GM12892 (cell line): ENCODE data around the gene SDK2.

Experiments
- DNase-seq: peaks from one replicate; pipeline ENCODE4 v3.0.0; 2011; ENCODE audit not compliant: insufficient read length
- FAIRE-seq: peaks from 2 replicates; lab custom pipeline; 2011; peaks lifted over from hg19 to GRCh38; lab: Jason Lieb, UNC
- POLR2A ChIP-seq: IDR thresholded peaks from 2 replicates; pipeline ENCODE4 v1.6.1; 2011; ENCODE audit warnings: low read depth, low read length, control low read depth
- POLR2AphosphoS5 ChIP-seq: IDR thresholded peaks from 2 replicates; pipeline ENCODE4 v1.6.1; 2011; ENCODE audit warnings: low read depth, low read length, control low read depth
- TAF1 ChIP-seq: IDR thresholded peaks from 2 replicates; pipeline ENCODE4 v1.6.1; 2011; ENCODE audit warnings: low read depth, mild to moderate bottlenecking, control low read depth, low read length, borderline replicate concordance

Gene SDK2

DNA sequence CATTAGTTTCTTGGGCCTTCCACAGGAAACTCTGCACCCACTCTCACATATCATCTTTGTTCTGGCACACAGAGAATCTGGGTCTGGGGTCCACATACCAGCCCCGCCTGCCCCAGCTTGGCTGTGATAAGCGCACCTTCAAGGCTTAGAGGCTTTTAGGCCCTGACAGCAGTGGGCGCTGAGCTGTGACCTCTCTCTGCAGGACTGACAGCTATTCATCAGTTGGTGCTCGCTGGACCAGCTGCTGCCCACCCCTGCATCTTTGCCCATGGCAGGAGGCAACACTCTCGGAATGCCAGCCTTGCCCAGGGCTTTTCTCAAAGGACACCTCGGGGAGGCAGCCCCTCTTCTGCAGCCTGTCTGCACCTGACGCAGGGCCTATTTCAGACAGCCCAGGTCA lies 62.9 kb downstream of the SDK2 start:
- DNase-seq (no peak), FAIRE-seq (no peak)
- TF ChIP-seq POLR2A (no peak), POLR2AphosphoS5 (no peak), TAF1 (no peak)

DNA sequence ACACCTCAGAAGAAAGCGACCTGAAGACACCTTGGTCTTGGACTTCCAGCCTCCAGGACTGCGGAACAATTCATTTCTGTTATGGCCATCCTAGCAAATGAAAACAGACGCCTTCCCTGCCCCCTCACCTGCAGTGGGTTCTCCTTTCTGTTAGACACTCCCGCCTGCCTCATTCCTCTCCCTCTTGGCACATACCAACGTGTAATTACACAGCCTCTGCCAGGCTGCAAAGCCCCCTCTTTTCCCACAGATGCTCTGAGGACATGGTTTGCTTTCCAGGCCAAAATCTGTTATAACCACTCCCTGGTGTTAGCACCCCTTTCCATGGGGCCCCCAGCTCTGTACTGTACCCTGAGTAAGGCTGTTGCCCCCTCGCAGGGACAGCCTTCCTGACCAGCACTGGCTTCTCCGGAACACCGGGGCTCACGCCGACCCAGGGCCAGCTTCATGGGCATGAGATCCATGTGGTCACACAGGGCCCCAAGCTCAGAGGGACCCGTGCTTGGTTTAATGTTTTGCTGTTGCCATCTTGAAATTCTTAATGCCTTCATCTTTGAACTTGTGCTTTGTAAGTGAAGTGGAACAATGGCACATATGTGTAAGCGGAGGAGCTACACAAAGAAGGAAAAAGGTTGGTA lies 64.1 kb downstream of the SDK2 start:
- DNase-seq (no peak), FAIRE-seq (no peak)
- TF ChIP-seq TAF1 (no peak), POLR2AphosphoS5 (no peak), POLR2A (no peak)

DNA sequence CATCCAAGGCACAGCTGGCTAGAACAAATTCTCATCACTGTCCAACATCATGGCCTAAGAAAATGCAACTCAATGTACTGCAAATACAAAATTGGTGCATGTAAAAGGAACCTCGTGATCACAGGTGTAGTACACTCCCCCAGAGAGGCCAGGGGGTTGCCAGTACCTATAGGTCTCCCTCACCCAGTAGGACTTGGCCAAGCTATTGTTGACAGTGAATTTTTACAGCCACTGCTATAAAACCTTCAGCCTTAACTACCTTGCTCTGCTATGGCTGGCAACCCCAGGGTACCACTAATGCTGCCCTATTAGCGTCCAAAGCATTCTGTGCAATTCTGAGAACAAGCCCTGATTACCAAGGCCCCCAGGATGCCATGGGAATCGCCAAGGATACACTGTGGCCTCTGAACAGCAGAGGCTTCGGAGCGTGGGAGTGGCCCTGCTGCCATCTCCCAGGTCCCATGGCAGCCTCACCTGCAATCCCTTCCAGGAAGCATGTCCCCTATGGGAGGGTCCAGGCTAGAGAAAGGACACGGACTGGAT lies 67.6 kb downstream of the SDK2 start:
- TF ChIP-seq POLR2A: no peak
- TF ChIP-seq TAF1: no peak
- no peak for TF ChIP-seq POLR2AphosphoS5
- FAIRE-seq: no peak
- DNase-seq: no peak

DNA sequence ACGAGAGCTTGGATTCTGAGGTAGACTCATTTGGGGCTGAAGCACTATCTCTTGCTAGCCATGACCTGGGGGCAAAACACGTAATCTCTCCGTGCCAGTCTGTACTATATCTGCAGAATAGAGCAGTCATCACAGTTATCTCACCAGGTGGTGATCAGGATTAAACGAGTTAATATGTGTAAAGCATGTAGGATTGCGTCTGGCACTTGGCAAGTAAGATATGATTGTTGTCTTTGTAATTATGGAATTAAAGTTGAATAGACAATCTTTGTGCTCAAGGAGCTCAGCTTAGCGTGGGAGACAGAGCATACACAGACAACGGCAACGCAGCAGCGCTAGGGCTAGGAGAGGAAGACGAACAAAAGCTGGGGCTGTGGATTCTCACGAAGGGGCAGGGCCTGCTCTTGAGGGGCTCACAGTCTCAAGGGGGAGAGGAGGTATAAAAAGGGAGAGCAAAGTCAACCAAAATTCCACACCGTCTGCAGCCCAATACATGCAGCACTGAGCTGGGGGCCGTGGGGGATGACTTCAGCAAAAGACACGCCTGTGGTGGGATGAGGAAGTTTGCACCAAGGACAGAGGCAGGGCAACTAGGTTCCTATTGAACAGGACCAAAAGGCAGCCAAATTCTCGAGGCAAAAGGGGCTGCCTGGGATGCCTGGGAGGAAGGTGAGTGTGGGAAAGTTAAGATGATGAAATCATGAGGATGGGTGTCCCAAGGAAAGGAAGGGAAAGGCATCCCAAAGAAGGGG lies 68.6 kb downstream of the SDK2 start:
- FAIRE-seq: no peak
- TF ChIP-seq POLR2AphosphoS5: no peak
- no peak for TF ChIP-seq TAF1
- TF ChIP-seq POLR2A: no peak
- DNase-seq: no peak

GRCh38 chr17:73571511-73572130 lies 72.6 kb downstream of the SDK2 start:
- DNase-seq (no peak), FAIRE-seq (no peak)
- TF ChIP-seq POLR2A (no peak), TAF1 (no peak), POLR2AphosphoS5 (no peak)

GRCh38 chr17:73569762-73570319 lies 74.4 kb downstream of the SDK2 start:
- TF ChIP-seq POLR2A (no peak), POLR2AphosphoS5 (no peak), TAF1 (no peak)
- no peak for DNase-seq
- no peak for FAIRE-seq

DNA sequence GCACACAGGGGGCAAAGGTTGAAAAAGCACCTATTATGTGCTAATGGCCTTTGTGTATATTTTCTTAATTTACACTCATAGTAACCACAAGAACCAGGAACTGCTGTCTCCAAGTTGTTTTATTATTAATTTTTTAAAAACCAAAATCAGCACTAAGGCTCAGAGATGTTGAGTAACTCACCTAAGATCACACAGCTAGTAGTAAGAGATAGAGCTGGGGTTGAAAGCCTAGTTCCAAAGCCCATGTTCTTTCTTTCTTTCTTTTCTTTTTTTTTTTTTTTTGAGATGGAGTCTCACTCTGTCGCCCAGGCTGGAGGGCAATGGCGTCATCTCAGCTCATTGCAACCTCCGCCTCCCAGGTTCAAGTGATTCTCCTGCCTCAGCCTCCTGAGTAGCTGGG lies 75.3 kb downstream of the SDK2 start:
- DNase-seq: no peak
- no peak for FAIRE-seq
- TF ChIP-seq POLR2AphosphoS5 (no peak), TAF1 (no peak), POLR2A (no peak)

DNA sequence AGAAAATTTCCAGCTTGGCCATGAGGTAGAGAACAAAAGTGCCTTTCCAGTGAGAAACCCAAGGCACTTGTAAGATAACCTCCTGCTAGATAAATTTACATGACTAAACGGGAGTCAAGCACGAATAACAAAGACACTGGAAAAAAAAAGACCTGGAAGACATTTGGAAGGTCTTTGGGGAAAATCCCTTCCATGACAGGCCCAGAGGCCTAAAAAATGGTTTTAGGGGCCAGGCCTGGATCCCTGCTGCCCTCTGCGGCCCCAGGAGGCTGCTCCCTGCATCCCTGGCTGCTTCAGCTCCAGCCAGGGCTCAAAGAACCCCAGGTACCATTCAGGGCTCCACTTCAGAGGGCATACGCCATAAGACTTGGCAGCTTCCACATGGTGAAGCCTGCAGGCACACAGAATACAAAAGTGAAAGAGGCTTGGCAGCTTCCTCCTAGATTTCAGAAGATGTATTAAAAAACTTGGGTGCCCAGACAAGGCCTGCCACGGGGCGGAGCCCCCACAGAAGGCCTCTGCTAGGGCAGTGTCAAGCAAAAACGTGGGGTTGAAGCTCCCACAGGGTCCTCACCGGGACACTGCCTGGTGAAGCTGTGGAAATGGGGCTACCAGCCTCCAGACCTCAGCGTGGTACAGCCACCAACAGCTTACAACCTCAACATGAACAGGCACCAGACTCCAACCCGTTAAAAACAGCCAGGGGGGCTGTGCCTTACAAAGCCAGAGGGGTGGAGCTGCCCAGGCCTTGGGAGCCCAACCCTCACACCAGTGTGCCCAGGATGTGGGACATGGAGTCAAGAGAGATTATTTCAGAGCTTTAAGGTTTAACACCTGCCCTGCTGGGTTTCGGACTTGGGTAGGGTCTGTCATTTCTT lies 77.1 kb downstream of the SDK2 start:
- FAIRE-seq (no peak), DNase-seq (no peak)
- TF ChIP-seq TAF1 (no peak), POLR2A (no peak), POLR2AphosphoS5 (no peak)

DNA sequence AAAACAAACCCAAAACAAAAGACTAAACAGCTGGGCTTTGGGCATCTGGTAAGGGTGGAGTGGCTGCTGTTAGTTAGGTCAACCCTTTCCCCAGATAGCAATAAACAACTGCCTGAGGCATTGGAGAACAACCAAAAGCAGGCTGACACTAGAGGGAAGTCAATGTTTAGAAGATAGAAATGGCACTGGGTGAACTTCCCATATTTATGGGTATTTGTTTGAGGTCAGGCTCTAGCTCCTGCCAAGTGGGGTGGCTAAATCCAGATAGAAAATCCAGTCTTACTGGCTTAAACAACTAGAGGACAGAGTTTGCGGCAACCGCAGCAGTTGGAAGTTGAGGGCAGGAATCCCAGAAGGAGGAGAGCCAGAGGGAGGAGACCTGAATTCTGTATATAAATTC lies 79.4 kb downstream of the SDK2 start:
- FAIRE-seq (no peak), DNase-seq (no peak)
- TF ChIP-seq POLR2A (no peak), POLR2AphosphoS5 (no peak), TAF1 (no peak)

GRCh38 chr17:73562896-73563295 lies 81.3 kb downstream of the SDK2 start:
- DNase-seq (no peak), FAIRE-seq (no peak)
- TF ChIP-seq POLR2A (no peak), TAF1 (no peak), POLR2AphosphoS5 (no peak)
